Effector memory CD8-positive, alpha-beta T cell (primary cell): Measurements from ENCODE around the gene ARF3.
"Not testable (repeated sequence)": the region's sequence is repeated elsewhere in the genome, so short reads cannot be mapped to it uniquely, and the experiment has no call there.

ENCODE experiments used
- ATAC-seq: fragments of 150-1000 bp; cut with Tn5 transposase; replicated peaks from 2 replicates; pipeline ENCODE4 v1.10.0; 2021; ENCODE audit warnings: mild to moderate bottlenecking, moderate library complexity
- DNase-seq, 3 experiments: peaks; one replicate each; pipeline ENCODE4 v3.0.0; 2021
- H3K27ac Mint-ChIP-seq, 2 donors: one replicate each; pipeline ENCODE4 v1.8.0; 2022; ENCODE audit warnings: mild to moderate bottlenecking in 2 of 2, mixed read lengths in 2 of 2, moderate library complexity in 2 of 2
- H3K27me3 Mint-ChIP-seq, 2 donors: one replicate each; pipeline ENCODE4 v1.8.0; 2022; ENCODE audit warnings: mixed read lengths in 2 of 2
- H3K36me3 Mint-ChIP-seq: one replicate; pipeline ENCODE4 v1.8.0; 2022; ENCODE audit warnings: mild to moderate bottlenecking, moderate library complexity, mixed read lengths; ENCODE audit not compliant: insufficient read depth
- H3K4me1 Mint-ChIP-seq, 2 donors: one replicate each; pipeline ENCODE4 v1.8.0; 2022; ENCODE audit warnings: low read depth in 2 of 2, mixed read lengths in 2 of 2
- H3K4me3 Mint-ChIP-seq, 2 donors: one replicate each; pipeline ENCODE4 v1.8.0; 2022; ENCODE audit warnings: mild to moderate bottlenecking in 2 of 2, mixed read lengths in 2 of 2, moderate library complexity in 2 of 2
- H3K9me3 Mint-ChIP-seq, 2 donors: one replicate each; pipeline ENCODE4 v1.8.0; 2022; ENCODE audit warnings: mixed read lengths in 2 of 2

The ARF3 gene

GRCh38 chr12:48925304-48926011 lies 31.8 kb downstream of the ARF3 start, which contains the start of gene FKBP11:
Gene FKBP11, minus strand, starts transcription at chr12:48925492. Its CDS starts 64 bp downstream, at chr12:48925428.
- H3K27me3 Mint-ChIP-seq: no peaks in the 10 kb centered on the region
- peaks cover 56% of the 10 kb centered on the region for H3K36me3 Mint-ChIP-seq
- peak within 1 kb of the TSS; percentile 89 to 95 for H3K4me3 Mint-ChIP-seq
- ATAC-seq (peak; percentile 86), DNase-seq (peak; percentile 76 to 81 (median 78))
- peaks cover 41 to 52% of the 10 kb centered on the region in 2 donors for H3K4me1 Mint-ChIP-seq
- peak within 1 kb of the TSS; percentile 94 to 97 for H3K27ac Mint-ChIP-seq
- no peaks in the 10 kb centered on the region for H3K9me3 Mint-ChIP-seq

DNA sequence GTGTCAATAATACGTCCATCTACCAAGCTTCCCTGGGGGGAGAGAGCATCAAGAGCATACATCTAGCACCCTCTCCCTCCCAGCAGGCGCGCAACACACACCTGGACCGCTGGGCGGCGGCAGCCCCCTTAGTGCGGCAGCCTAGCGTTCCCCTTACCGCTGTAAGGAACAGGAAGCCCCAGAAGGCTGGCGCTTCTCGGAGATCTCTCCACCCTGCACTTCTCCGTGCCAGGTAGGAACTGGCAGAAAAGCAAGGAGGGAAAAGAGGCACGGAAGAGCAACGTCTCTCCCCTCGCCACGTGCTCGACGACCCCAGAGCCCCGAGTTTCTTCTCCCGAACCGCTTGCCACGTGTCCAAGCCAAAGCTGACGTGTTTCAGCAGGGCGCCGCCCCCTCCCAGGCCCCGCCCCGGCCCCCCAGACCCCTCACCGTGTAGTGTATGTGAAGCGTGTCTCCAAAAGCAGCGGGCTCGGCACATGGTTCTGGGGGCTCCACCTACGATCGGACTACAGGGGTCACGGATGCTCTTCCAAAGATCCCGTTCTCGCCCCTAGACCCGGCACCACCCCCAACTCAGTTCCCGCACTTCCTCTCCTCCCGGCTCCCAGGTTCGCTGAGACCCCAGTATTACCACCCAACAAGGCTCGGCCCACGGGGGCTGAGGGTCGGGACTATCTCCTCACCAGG lies 32.5 kb downstream of the ARF3 start:
- Mint-ChIP-seq H3K9me3 (no peaks in the 10 kb centered on the region), H3K36me3 (peaks cover 54% of the 10 kb centered on the region), H3K4me1 (peaks cover 40 to 48% of the 10 kb centered on the region in 2 donors), H3K27me3 (no peaks in the 10 kb centered on the region), H3K27ac (peak overlapping the region; percentile 94 to 97), H3K4me3 (peak overlapping the region; percentile 89 to 95)
- DNase-seq (peak; percentile 72 to 84 (median 72)), ATAC-seq (peak; percentile 69)

DNA sequence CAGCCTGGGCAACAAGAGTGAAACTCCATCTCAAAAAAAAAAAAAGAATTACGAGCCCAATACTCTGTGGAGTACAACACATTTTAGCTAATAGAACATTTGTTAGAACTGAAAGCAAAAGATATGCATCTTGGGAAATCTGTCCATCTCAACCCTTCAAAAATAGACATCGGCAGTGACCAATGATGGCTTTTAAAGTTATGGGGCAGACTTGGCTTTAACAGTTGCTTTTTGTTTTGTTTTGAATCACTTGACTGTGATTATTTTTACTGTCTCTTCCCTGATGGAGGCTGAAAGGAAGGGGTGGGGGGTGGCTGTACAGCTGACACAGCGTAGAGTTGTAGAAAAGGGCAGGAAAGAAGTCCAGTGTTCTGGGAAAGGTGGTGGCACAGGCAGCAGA lies 34.2 kb downstream of the ARF3 start:
- ATAC-seq (no peak), DNase-seq (no peak)
- Mint-ChIP-seq H3K4me3 (peak overlapping the region in 1 of 2 donors; percentile 95), H3K27me3 (no peaks in the 10 kb centered on the region), H3K27ac (peak overlapping the region; percentile 94 to 97), H3K4me1 (peaks cover 40 to 50% of the 10 kb centered on the region in 2 donors), H3K9me3 (no peaks in the 10 kb centered on the region), H3K36me3 (peaks cover 54% of the 10 kb centered on the region)

DNA sequence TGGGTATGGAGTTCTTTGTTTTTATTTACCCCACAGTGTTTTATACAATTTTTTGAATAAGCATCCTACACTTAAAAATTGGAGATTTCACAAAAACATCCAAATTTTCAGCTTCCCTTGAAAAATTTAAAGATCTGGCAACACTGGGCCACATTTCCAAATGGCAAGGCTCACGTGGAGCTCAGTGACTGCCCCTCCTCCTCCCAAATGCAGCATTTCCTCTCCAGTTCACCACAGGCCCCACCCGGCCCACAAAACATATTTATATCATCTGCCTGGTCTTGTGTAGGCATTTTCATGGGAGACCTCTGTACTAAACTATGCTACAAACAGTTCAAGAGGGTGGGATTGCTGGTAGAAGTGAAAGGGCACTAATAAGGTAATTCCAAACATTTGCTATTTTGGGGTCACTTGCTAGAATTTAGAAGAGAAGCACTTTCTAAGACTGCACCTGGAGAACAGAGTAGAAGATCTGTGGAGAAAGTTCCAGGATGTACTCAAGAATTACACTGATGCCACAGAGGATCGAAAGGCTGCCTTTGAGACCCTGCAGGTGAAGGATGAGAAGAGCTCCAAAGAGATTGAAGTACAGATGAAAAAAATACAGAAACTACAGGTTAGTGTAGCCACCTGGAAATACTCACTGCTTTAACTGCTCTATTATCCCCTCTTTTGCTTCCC lies 39.3 kb downstream of the ARF3 start:
- peaks cover 28 to 38% of the 10 kb centered on the region in 2 donors for H3K4me1 Mint-ChIP-seq
- peak; percentile 27 to 35 (median 30) for DNase-seq
- H3K4me3 Mint-ChIP-seq: peak overlapping the region; percentile 87 to 93
- no peaks in the 10 kb centered on the region for H3K27me3 Mint-ChIP-seq
- peaks cover 24% of the 10 kb centered on the region for H3K36me3 Mint-ChIP-seq
- H3K9me3 Mint-ChIP-seq: no peaks in the 10 kb centered on the region
- peak overlapping the region; percentile 91 to 94 for H3K27ac Mint-ChIP-seq
- peak; percentile 92 for ATAC-seq

DNA sequence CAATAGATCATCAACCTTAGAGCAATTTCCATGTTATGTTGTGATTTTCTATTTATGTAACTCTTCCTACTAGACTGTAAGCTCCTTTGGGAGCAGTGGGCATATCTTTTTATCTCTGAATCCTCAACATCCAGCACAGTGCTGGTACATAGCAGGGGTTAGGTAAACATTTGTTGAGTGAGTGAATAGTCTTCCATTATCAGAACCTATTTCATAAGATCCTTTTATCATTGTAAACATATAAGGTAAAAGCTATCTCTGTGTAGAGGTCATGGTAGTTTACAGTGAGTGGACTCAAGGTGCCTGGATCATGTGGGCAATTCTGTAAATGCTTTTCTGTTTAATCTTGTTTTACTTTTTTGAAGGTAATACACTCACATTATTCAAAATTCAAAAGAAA lies 47.1 kb downstream of the ARF3 start:
- H3K9me3 Mint-ChIP-seq: no peaks in the 10 kb centered on the region
- no peak for DNase-seq
- no peak overlapping the region for H3K4me3 Mint-ChIP-seq
- no peak for ATAC-seq
- no peaks in the 10 kb centered on the region for H3K36me3 Mint-ChIP-seq
- H3K27me3 Mint-ChIP-seq: no peaks in the 10 kb centered on the region
- H3K27ac Mint-ChIP-seq: no peak overlapping the region
- no peaks in the 10 kb centered on the region for H3K4me1 Mint-ChIP-seq

GRCh38 chr12:48909698-48910097 lies 47.6 kb downstream of the ARF3 start:
- not testable (repeated sequence) for ATAC-seq, H3K4me1 Mint-ChIP-seq, H3K9me3 Mint-ChIP-seq, DNase-seq, H3K36me3 Mint-ChIP-seq, H3K4me3 Mint-ChIP-seq, H3K27me3 Mint-ChIP-seq, H3K27ac Mint-ChIP-seq

DNA sequence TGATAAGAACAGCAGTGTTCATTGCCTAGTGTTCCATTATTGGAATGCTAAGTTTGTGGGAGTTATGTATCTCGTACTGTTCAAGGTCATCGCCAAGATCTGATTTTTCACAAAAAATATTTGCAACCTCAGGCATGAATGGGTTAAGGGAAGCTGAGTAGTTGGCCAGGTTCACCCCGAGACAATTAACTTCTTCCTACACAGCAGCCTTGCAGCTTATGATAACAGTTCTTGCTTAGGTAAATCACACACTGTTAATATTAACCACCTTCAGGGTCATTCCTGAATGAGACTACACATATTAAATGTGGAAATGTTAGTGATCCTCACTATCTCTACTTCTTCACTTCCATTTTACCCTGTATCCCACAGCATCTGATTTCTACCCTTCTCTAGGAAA lies 50.0 kb downstream of the ARF3 start:
- DNase-seq: no peak
- no peak for ATAC-seq
- Mint-ChIP-seq H3K36me3 (peaks cover 4% of the 10 kb centered on the region), H3K4me1 (peaks cover 0 to 3% of the 10 kb centered on the region in 2 donors), H3K9me3 (no peaks in the 10 kb centered on the region), H3K4me3 (no peak overlapping the region), H3K27ac (no peak overlapping the region), H3K27me3 (no peaks in the 10 kb centered on the region)

DNA sequence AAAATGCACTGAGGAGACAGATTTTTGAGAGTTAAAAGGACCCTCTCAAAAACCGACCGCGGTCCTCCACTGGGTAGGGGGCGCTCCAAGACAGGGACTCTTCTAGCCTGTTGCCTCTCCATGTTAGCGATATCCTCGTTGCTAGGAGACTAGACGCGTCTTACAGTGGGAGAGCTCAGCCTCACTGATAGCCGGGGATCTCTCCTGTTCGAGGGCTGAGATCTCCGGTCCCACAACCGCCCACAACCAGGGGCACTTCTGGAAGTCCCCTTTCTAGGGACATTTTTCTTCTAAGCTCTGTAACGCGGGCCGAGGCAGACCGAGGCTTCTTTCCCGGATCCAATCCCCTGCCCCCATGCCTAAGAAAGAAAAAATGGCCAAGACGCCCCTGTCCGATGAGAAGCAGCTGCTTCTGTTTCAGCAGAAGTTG lies 53.3 kb downstream of the ARF3 start:
- DNase-seq: peak; percentile 79 to 85 (median 82)
- Mint-ChIP-seq H3K4me1 (peaks cover 0 to 3% of the 10 kb centered on the region in 2 donors), H3K36me3 (peaks cover 4% of the 10 kb centered on the region), H3K9me3 (no peaks in the 10 kb centered on the region), H3K27me3 (no peaks in the 10 kb centered on the region), H3K4me3 (peak overlapping the region; percentile 63 to 68), H3K27ac (peak overlapping the region; percentile 53 to 70)
- ATAC-seq: peak; percentile 100

GRCh38 chr12:48903363-48903981 lies 53.8 kb downstream of the ARF3 start:
- ATAC-seq: no peak
- Mint-ChIP-seq H3K27me3 (peaks cover 3 to 4% of the 10 kb centered on the region in 2 donors), H3K9me3 (no peaks in the 10 kb centered on the region), H3K36me3 (peaks cover 4% of the 10 kb centered on the region), H3K4me3 (peak overlapping the region in 1 of 2 donors; percentile 63), H3K4me1 (peaks cover 0 to 3% of the 10 kb centered on the region in 2 donors), H3K27ac (no peak overlapping the region)
- DNase-seq: no peak

DNA sequence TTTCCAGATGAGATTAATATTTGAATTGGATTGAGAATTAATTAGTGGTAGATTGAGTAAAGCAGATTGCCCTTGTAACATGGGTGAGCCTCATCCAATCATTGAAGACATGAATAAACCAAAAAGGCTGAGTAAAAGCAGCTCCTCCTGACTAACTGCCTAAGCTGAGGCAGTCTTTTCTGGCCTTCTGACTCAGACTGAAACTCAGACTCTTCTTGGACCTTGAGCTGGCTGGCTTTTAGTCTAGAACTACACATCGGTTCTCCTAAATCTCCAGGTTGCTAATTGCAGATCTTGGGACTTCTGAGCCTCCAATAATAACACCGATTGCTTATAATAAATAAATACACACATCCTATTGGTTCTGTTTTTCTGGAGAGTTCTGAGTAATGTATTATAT lies 56.0 kb downstream of the ARF3 start:
- H3K4me3 Mint-ChIP-seq: no peak overlapping the region
- no peaks in the 10 kb centered on the region for H3K9me3 Mint-ChIP-seq
- H3K36me3 Mint-ChIP-seq: peaks cover 8% of the 10 kb centered on the region
- ATAC-seq: no peak
- peaks cover 0 to 3% of the 10 kb centered on the region in 2 donors for H3K4me1 Mint-ChIP-seq
- no peak overlapping the region for H3K27ac Mint-ChIP-seq
- DNase-seq: no peak
- H3K27me3 Mint-ChIP-seq: peaks cover 7 to 10% of the 10 kb centered on the region in 2 donors

DNA sequence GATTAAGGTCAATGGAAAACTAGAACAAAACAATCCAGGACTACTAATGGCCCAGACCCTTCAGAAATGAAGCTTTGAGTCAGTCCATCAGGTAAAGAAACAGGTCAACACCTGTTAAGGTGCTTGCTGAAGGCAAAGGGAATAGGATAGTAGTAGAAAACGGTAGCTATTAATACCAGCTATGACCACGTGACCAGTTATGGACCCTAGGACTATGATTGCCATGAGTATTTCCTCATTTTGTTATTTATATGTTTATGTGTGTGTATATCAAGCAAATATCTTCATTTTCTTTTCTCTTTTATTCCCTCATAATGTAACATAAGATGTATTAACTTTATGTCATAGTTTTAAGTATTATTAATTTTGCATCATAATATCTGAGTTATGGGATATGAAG lies 57.6 kb downstream of the ARF3 start:
- Mint-ChIP-seq H3K4me1 (peaks cover 0 to 3% of the 10 kb centered on the region in 2 donors), H3K4me3 (no peak overlapping the region), H3K36me3 (peaks cover 8% of the 10 kb centered on the region), H3K27me3 (peaks cover 9 to 11% of the 10 kb centered on the region in 2 donors), H3K27ac (no peak overlapping the region), H3K9me3 (no peaks in the 10 kb centered on the region)
- no peak for ATAC-seq
- DNase-seq: no peak

DNA sequence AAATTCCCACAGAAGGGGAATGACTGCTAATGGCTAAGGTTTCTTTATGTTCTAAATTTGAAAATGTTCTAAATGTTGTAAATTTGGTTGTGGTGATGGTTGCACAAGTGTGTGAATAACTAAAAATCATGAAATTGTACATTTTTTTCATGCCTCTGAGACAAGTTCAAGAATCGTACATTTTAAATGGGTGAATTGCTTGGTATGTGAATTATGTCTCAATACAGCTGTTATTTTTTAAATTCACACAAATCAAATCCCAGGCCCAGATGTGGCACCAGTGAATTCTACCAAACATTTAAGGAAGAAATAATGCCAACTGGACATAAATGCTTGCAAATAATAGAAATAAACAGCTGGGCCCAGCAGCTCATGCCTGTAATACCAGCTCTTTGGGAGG lies 63.0 kb downstream of the ARF3 start:
- peaks cover 3% of the 10 kb centered on the region for H3K36me3 Mint-ChIP-seq
- ATAC-seq (no peak), DNase-seq (no peak)
- peaks cover 32 to 41% of the 10 kb centered on the region in 2 donors for H3K27me3 Mint-ChIP-seq
- peaks cover 0 to 2% of the 10 kb centered on the region in 2 donors for H3K4me1 Mint-ChIP-seq
- no peak overlapping the region for H3K4me3 Mint-ChIP-seq
- no peak overlapping the region for H3K27ac Mint-ChIP-seq
- H3K9me3 Mint-ChIP-seq: no peaks in the 10 kb centered on the region
